Gastroesophageal sphincter (tissue), 4 donors: ENCODE results near the gene NGDN. TPM values are rescaled to one million over a fixed set of nuclear protein-coding genes. Genes with fewer than 3 reads are reported as not detected.

Source experiments
- ATAC-seq: fragments of 150-250 bp; one replicate; pipeline ENCODE4 v1.9.1; 2016; ENCODE audit warnings: mild to moderate bottlenecking, moderate library complexity
- H3K27ac ChIP-seq, 4 donors: fragments of 200-600 bp; sonication (generic) in 3 of 4; 1 replicate in 3 of 4; 2 replicates in 1 of 4; pipeline ENCODE4 v1.5.1; 2016 to 2019
- H3K27me3 ChIP-seq: fragments of 200-600 bp; sonication (generic); one replicate; pipeline ENCODE4 v1.5.1; 2019
- H3K36me3 ChIP-seq, 2 donors: fragments of 200-600 bp; sonication (generic); one replicate each; pipeline ENCODE4 v1.5.1; 2019; ENCODE audit warnings: control low read depth in 1 of 2
- H3K4me1 ChIP-seq, 3 donors: fragments of 200-600 bp; sonication (generic); 1 replicate in 2 of 3; 2 replicates in 1 of 3; pipeline ENCODE4 v1.5.1; 2016 to 2019; ENCODE audit warnings: control low read depth in 2 of 3
- H3K4me3 ChIP-seq, 2 donors: fragments of 200-600 bp; sonication (generic); one replicate each; pipeline ENCODE4 v1.5.1; 2019; ENCODE audit warnings: mild to moderate bottlenecking in 1 of 2, moderate library complexity in 1 of 2
- H3K9me3 ChIP-seq, 3 donors: fragments of 200-600 bp; sonication (generic); one replicate each; pipeline ENCODE4 v1.5.1; 2017 to 2019; ENCODE audit warnings: control low read depth in 2 of 3
- CTCF ChIP-seq, 4 experiments: fragments of 200-600 bp in 2 of 4; fragments of 450-650 bp in 2 of 4; sonication (generic) in 1 of 4; IDR thresholded peaks; one replicate each; pipeline ENCODE4 v1.5.1; 2017 to 2019; ENCODE audit warnings: antibody characterized with exemption in 4 of 4, mild to moderate bottlenecking in 2 of 4, moderate library complexity in 2 of 4
- EP300 ChIP-seq: sonication (generic); formaldehyde crosslinking; IDR thresholded peaks from one replicate; pipeline ENCODE4 v1.6.1; 2017; ENCODE audit warnings: antibody characterized with exemption, mild to moderate bottlenecking
- POLR2A ChIP-seq, 2 donors: fragments of 450-650 bp; IDR thresholded peaks; one replicate each; pipeline ENCODE4 v1.6.1; 2017; ENCODE audit warnings: antibody characterized with exemption in 2 of 2, mild to moderate bottlenecking in 2 of 2, moderate library complexity in 1 of 2
- POLR2AphosphoS5 ChIP-seq: sonication (generic); formaldehyde crosslinking; IDR thresholded peaks from one replicate; pipeline ENCODE4 v1.6.1; 2017; ENCODE audit warnings: antibody characterized with exemption
- WGBS, 2 donors: methylation state at CpG; one replicate each; pipeline ENCODE4 v1.1.5; 2018; ENCODE audit warnings: low coverage in 1 of 2; 5-methylcytosine and 5-hydroxymethylcytosine counted together
- total RNA-seq, 4 donors: library from RNA; depleted of rRNA; stranded (reverse); fragments of >200 nt; gene quantifications; one replicate each; pipeline ENCODE4 v1.1.0, GENCODE V29; 2016

Gene NGDN
- total RNA-seq, 4 donors from 2014 or later: 22.0 to 47.1 (median 38.1) TPM

DNA sequence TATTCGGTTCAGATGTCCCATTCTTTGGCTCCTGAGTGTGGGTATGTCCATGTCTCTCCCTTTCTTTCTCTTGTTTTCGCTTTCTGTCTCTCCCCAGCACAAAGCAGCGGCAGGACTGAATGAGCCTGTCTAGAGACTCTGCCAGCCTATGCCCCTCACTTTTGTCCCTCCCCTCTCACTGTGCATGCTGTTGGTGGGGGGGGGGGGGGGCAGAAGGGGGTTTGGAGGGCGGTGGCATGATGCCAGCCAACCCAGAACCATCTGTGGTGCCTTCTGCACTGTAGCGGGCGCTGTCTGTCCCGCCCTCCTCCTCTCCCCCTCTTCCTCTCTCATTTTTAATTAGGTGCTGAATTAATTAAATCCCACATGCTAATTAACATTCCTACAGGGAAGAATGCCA lies 17.7 kb downstream of the NGDN start:
- Histone ChIP-seq H3K36me3 (peaks cover 0 to 46% of the 10 kb centered on the region in 2 donors), H3K4me3 (no peak overlapping the region), H3K9me3 (no peaks in the 10 kb centered on the region), H3K27ac (no peak overlapping the region), H3K4me1 (no peaks in the 10 kb centered on the region), H3K27me3 (no peaks in the 10 kb centered on the region)
- 63 to 65% methylated on average over 2 of the region's 7 CpGs for WGBS, 2 donors
- TF ChIP-seq CTCF (IDR thresholded peaks at IDR 0.05): no peak
- no peak for TF ChIP-seq EP300
- TF ChIP-seq POLR2A (IDR thresholded peaks at IDR 0.05): no peak
- no peak for TF ChIP-seq POLR2AphosphoS5
- ATAC-seq: no peak

DNA sequence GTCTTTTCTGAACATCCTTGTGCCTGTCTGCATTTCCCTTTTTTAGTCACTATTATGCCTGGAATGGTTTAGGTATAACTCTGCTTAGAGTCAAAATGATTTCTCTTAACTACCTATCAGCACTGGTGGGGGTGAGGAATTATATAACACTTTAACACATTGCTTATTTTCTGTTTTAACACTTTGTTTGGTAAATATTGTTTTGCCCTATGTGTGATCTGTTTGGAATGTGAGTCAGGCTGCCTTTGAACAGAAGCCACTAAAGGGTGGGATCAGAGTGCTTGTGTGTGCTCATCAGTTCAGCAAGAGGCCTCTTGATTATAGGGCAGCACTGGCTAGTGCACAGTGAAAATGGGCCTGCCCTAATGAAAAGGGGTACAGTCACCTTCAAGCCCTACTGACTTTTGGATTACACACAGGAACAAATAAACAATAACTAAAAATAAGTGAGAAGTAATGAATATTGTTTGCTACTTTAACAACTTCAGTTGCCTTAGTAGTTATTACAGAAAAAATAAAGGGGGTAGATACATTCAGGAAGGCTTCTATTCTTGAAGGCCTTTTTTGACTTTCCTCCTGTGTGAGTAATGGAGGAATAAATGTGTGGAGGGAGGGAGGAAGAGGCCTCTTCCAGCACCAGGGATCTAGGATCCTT lies 23.2 kb downstream of the NGDN start:
- Histone ChIP-seq H3K27me3 (no peaks in the 10 kb centered on the region), H3K36me3 (peaks cover 0 to 18% of the 10 kb centered on the region in 2 donors), H3K4me1 (no peaks in the 10 kb centered on the region), H3K9me3 (no peaks in the 10 kb centered on the region), H3K27ac (no peak overlapping the region), H3K4me3 (no peak overlapping the region)
- no peak for ATAC-seq
- TF ChIP-seq CTCF (IDR thresholded peaks at IDR 0.05): no peak
- TF ChIP-seq POLR2A (IDR thresholded peaks at IDR 0.05): no peak
- no peak for TF ChIP-seq POLR2AphosphoS5
- no peak for TF ChIP-seq EP300

- no peak overlapping the region for H3K4me3 ChIP-seq
- no peak overlapping the region for H3K27ac ChIP-seq
- ATAC-seq: no peak
- no peaks in the 10 kb centered on the region for H3K27me3 ChIP-seq
- peaks cover 0 to 11% of the 10 kb centered on the region in 2 donors for H3K36me3 ChIP-seq
- no peak for TF ChIP-seq CTCF (IDR thresholded peaks at IDR 0.05)
- no peaks in the 10 kb centered on the region for H3K9me3 ChIP-seq
- WGBS, 2 donors: 56 to 90% methylated on average over 1 to 2 of the region's 2 CpGs
- no peaks in the 10 kb centered on the region for H3K4me1 ChIP-seq
Observed at GRCh38 chr14:23494223-23494622, 24.7 kb downstream of the NGDN start.

DNA sequence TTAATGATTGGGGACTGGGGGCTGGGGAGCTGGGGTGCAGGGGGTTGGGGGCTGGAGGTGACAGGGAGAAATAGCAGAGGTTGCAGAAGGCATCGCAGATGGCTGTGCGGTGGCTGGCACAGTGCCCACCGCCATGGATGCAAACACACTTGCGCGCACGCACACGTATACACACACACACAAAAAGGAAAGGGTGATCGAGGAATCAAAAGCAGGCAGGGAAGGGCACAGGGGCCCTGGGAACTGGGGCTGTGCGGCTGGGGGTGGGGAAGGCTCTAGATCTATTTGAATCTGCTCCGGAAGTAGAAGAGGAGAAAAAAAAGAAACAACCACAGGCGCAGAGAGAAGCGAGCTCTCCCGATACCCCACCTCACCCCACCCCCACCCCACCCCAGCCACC lies 42.7 kb downstream of the NGDN start:
- no peak for ATAC-seq
- TF ChIP-seq POLR2AphosphoS5 (no peak), EP300 (no peak), POLR2A (IDR thresholded peaks at IDR 0.05) (no peak), CTCF (IDR thresholded peaks at IDR 0.05) (no peak)
- peaks cover 0 to 7% of the 10 kb centered on the region in 2 donors for H3K36me3 ChIP-seq
- peaks cover 0 to 17% (median 0%) of the 10 kb centered on the region in 3 donors for H3K4me1 ChIP-seq
- H3K27ac ChIP-seq: no peak overlapping the region
- no peaks in the 10 kb centered on the region for H3K9me3 ChIP-seq
- WGBS, 2 donors: 35 to 36% methylated on average over 6 to 11 of the region's 13 CpGs
- peak overlapping the region in 1 of 2 donors; percentile 37 for H3K4me3 ChIP-seq
- no peaks in the 10 kb centered on the region for H3K27me3 ChIP-seq

GRCh38 chr14:23513005-23513817 lies 43.7 kb downstream of the NGDN start:
- H3K4me1 ChIP-seq: peaks cover 0 to 17% (median 0%) of the 10 kb centered on the region in 3 donors
- H3K27me3 ChIP-seq: no peaks in the 10 kb centered on the region
- no peak for ATAC-seq
- TF ChIP-seq POLR2A (IDR thresholded peaks at IDR 0.05): no peak
- TF ChIP-seq POLR2AphosphoS5: no peak
- TF ChIP-seq EP300: no peak
- no peak for TF ChIP-seq CTCF (IDR thresholded peaks at IDR 0.05)
- WGBS, 2 donors: 59 to 91% methylated on average over 9 to 18 of the region's 25 CpGs
- no peak overlapping the region for H3K27ac ChIP-seq
- H3K36me3 ChIP-seq: peaks cover 0 to 7% of the 10 kb centered on the region in 2 donors
- peak overlapping the region in 1 of 2 donors; percentile 37 for H3K4me3 ChIP-seq
- no peaks in the 10 kb centered on the region for H3K9me3 ChIP-seq
